Spleen (tissue), 7 donors: ENCODE measurements around the gene OLFML2B.

Experiments
- CTCF ChIP-seq, 11 experiments: fragments of 200-600 bp in 7 of 11; fragments of 450-650 bp in 4 of 11; sonication (generic) in 4 of 11; IDR thresholded peaks in 8 of 11; conservative IDR thresholded peaks in 3 of 11; 1 replicate in 7 of 11; 2 replicates in 4 of 11; pipeline versions ENCODE4 v1.4.0 to v1.8.0; 2016 to 2021; ENCODE audit warnings: antibody characterized with exemption in 11 of 11, inconsistent platforms in 4 of 11, mild to moderate bottlenecking in 1 of 11
- POLR2A ChIP-seq, 3 donors: fragments of 450-650 bp; IDR thresholded peaks; one replicate each; pipeline ENCODE4 v1.5.1; 2017; ENCODE audit warnings: antibody characterized with exemption in 3 of 3, mild to moderate bottlenecking in 1 of 3
- POLR2AphosphoS5 ChIP-seq, 3 donors: sonication (generic); formaldehyde crosslinking; IDR thresholded peaks; one replicate each; pipeline ENCODE4 v1.5.1; 2017; ENCODE audit warnings: antibody characterized with exemption in 3 of 3
- donor health status: DM: no; HTN: no; CAD: no; lungs with moderate emphysema.
- donor health status: DM: no; HTN: no; CAD: no.
- donor health status: DM: no; HTN: no; CAD: no.

DNA sequence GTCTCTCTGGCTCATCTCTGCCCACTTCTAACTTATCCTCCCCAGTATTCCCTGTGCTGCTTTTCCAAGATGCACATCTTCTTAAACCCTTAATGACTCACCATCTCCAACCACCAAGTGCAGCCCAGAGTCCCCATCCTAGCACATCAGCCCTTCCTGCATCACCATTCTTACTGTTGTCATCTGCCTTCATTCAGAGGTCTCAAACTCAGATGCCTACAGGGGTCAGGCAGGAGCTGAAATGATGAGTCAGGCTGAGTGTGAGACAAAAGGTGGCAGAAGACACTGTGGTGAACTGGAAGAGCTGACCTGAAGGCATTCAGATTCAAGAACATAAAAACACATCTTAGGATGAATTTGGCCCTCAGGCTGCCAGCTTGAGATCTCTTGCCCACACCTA is 34.6 kb downstream of the OLFML2B start:
- TF ChIP-seq CTCF (IDR thresholded peaks at IDR 0.05 in 8 of 11, conservative IDR thresholded peaks at IDR 0.05 in 3 of 11) (no peak), POLR2A (IDR thresholded peaks at IDR 0.05) (no peak), POLR2AphosphoS5 (IDR thresholded peaks at IDR 0.05) (no peak)
